GM12865 (cell line): ENCODE results near the gene TBX10.
"Not testable (repeated sequence)": the region's sequence is repeated elsewhere in the genome, so short reads cannot be mapped to it uniquely, and the experiment has no call there.

ENCODE experiments used
- DNase-seq: peaks from one replicate; pipeline ENCODE4 v3.0.0; 2010; ENCODE audit warnings: low read depth
- H3K4me3 ChIP-seq: 2 replicates; pipeline ENCODE4 v1.5.1; 2011; ENCODE audit warnings: mild to moderate bottlenecking, low read depth, low read length, control low read depth
- TF ChIP-seq, protein P1 (sequence below): IDR thresholded peaks from 2 replicates; pipeline ENCODE4 v1.5.1; 2011; ENCODE audit warnings: low read length, control low read depth, low read depth, inconsistent platforms; ENCODE audit not compliant: insufficient read depth; ENCODE audit errors: missing control alignments

The TBX10 gene

DNA sequence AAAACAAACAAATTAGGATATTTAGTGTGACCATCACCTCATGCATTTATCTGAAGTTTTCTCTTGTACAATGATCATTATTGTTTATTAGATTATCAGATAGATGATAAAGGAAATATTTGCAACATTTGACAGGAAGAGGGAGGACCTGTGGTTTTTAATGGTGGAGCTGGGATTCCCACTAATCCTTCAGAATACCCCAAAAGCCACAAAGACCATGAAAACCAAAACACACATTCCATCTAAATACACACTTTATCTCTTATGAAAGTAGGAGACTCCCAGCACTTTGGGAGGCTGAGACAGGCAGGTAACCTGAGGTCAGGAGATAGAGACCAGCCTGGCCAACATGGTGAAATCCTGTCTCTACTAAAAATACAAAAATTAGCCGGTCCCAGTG lies 40.4 kb downstream of the TBX10 start:
- no peak for DNase-seq
- TF ChIP-seq, protein P1, sequence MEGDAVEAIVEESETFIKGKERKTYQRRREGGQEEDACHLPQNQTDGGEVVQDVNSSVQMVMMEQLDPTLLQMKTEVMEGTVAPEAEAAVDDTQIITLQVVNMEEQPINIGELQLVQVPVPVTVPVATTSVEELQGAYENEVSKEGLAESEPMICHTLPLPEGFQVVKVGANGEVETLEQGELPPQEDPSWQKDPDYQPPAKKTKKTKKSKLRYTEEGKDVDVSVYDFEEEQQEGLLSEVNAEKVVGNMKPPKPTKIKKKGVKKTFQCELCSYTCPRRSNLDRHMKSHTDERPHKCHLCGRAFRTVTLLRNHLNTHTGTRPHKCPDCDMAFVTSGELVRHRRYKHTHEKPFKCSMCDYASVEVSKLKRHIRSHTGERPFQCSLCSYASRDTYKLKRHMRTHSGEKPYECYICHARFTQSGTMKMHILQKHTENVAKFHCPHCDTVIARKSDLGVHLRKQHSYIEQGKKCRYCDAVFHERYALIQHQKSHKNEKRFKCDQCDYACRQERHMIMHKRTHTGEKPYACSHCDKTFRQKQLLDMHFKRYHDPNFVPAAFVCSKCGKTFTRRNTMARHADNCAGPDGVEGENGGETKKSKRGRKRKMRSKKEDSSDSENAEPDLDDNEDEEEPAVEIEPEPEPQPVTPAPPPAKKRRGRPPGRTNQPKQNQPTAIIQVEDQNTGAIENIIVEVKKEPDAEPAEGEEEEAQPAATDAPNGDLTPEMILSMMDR, result no peak
- H3K4me3 ChIP-seq, result no peak overlapping the region

DNA sequence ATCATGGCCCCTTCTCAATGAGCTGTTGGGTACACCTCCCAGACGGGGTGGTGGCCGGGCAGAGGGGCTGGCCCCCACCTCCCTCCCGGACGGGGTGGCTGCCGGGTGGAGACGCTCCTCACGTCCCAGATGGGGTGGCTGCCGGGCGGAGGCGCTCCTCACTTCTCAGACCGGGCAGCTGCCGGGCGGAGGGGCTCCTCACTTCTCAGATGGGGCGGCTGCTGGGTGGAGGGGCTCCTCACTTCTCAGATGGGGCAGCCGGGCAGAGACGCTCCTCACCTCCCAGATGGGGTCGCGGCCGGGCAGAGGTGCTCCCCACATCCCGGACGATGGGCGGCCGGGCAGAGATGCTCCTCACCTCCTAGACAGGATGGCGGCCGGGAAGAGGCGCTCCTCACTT lies 41.6 kb downstream of the TBX10 start:
- not testable (repeated sequence) for H3K4me3 ChIP-seq, DNase-seq

DNA sequence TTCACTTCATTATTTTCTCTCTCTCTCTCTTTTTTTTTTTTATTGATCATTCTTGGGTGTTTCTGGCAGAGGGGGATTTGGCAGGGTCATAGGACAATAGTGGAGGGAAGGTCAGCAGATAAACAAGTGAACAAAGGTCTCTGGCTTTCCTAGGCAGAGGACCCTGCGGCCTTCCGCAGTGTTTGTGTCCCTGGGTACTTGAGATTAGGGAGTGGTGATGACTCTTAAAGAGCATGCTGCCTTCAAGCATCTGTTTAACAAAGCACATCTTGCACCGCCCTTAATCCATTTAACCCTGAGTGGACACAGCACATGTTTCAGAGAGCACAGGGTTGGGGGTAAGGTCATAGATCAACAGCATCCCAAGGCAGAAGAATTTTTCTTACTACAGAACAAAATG lies 42.1 kb downstream of the TBX10 start:
- not testable (repeated sequence) for H3K4me3 ChIP-seq, DNase-seq

DNA sequence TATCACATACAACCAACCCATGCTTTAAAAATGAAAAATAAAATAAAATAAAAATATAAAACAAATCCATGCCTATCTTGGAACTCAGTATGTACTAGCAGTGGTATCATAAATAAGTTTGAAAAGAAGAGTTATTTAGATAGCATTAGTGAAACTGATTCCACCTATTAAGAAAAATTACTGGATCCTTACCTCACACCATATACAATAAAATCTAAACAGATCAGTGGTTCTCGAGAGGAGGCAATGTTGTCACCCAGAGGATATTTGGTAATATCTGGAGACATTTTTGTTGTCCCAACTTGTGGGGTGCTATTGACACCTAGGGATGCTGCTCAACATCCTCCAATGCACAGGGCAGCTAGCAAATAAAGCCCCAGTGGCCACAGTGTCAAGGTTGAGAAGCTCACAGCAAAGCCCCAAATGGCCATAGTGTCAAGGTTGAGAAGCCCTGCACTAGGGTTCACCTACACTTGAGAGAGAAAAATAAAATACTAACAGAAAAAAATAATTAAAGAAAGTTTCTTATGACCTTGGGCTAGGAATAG lies 42.7 kb downstream of the TBX10 start:
- TF ChIP-seq, protein P1, result no peak
- no peak for DNase-seq
- H3K4me3 ChIP-seq, result no peak overlapping the region

DNA sequence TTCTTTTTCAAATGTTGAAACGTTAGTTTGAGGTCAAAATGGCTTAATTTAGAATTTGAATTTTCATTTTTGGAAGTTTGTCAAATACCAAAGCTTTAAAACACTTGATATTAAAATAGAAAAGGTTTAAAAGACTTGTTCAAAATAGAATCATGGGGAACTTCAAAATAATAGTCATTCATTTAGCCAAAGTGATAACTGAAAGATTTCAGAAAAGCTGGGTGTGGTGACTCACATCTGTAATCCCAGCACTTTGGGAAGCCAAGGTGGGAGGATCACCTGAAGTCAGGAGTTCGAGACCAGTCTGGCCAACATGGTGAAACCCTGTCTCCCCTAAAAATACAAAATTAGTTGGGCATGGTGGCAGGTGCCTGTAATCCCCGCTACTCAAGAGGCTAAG lies 45.1 kb downstream of the TBX10 start:
- H3K4me3 ChIP-seq, result no peak overlapping the region
- TF ChIP-seq, protein P1, result no peak
- DNase-seq, result no peak

DNA sequence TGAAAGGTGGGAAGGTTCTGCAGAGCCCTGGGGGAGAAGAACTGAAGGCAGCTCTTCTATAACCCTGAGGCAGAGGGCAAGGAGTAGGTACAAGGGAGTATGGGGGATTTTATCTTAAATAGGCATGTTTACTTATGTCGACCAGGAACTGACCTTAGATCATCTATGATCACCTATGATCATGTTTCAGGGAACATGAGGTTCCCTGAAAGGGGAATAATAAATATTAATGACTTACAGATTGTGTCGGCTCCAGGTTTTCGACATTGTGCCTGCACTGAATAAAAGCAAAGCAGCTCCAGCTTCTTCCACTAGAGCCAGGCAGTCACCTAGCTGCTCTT lies 46.0 kb downstream of the TBX10 start:
- TF ChIP-seq, protein P1, result no peak
- DNase-seq, result no peak
- H3K4me3 ChIP-seq, result no peak overlapping the region

DNA sequence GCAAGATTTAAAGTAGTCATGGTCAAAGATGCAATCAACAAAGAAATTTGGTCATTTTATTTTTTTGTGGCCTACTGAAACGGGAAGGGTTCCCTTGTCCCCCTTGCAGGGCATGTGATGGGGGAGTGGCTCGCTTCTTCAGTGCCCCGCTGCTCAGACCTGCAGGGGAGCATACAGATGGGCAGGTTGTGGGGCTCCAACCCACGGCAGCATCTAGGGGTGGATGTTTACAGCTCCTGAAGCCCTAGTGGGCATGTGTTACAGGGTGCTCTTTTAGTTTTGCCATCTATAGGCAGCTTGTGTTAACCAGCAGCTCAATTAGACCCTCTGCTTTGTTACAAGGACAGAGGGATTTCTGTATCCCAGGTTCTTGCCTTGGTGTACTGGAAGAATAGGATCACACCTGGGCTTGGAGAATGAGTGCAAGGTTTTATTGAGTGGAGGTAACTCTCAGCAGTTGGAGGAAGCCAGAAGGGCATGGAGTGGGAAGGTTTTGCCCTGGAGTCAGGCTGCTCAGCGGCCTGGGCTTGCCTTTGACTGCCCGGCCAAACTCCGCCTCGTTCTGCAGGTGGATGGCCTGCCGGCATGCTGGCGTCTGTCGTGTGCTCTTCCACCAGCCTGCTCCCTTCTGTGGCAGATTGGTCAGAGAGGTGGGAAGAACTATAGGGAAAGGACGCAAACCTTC lies 46.5 kb downstream of the TBX10 start:
- DNase-seq, result no peak
- TF ChIP-seq, protein P1, result no peak
- H3K4me3 ChIP-seq, result no peak overlapping the region

DNA sequence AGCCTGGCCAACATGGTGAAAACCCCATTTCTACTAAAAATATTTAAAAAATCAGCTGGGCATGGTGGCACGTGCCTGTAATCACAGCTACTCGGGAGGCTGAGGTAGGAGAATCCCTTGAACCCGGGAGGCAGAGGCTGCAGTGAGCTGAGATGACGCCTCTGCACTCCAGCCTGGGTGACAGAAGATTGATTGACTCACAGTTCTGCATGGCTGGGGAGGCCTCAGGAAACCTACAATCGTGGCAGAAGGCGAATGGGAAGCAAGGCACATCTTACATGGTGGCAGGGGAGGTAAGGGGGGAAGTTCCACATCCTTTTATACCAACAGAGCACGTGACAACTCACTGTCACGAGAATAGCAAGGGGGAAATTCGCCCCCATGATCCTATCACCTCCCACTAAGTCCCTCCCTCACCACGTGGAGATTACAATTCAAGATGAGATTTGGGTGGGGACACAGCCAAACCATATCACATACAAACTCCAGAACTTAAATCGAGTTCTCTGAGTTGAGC lies 50.6 kb downstream of the TBX10 start:
- H3K4me3 ChIP-seq, result not testable (repeated sequence)

More for the DNA sequence above, 50.6 kb downstream of the TBX10 start:
- DNase-seq, result peak; percentile 46
